GM18526 (cell line): Measurements from ENCODE around the gene ABHD5.

Source experiments
- POLR2A ChIP-seq: IDR thresholded peaks from 3 replicates; pipeline ENCODE4 v1.6.1; 2011; ENCODE audit not compliant: insufficient read length; ENCODE audit errors: extremely low read depth

ABHD5 gene

DNA sequence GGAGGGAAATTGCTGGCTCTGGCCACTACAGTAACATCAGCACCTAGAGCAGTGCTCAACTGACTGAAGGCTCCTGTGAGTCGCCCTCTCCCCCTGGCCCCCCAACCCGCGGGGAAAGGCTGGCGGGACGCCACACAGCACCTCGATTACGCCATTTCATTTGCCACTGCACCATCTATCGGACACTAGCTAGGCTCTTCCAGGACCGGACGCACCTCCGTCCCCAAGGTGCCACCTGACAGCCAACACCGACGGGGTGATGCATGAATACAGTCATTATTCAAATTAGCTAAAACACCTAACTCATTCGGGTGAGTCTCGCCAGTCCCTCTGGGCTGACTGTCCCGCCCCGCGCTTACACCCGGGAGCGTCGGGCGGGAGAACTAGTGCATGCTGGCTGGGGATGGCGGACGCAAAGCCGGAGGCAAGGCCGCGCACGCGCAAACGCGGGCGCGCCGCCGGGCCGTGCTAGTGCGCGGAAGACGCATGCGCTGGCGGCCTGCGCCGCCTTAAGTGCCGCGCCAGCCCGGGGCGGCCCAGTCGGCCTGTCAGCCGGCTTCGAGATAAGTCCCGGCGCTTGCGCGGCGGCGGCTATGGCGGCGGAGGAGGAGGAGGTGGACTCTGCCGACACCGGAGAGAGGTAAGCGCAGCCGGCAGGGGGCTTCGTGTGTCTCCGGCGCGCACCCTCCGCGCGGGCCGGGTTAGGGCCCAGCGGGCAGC is at the start of gene ABHD5:
ABHD5 (plus strand) TSS at position 539 of the 720 bp plus-strand sequence; CDS start at position 594, 55 bp downstream.
- TF ChIP-seq POLR2A = peak; percentile 99

DNA sequence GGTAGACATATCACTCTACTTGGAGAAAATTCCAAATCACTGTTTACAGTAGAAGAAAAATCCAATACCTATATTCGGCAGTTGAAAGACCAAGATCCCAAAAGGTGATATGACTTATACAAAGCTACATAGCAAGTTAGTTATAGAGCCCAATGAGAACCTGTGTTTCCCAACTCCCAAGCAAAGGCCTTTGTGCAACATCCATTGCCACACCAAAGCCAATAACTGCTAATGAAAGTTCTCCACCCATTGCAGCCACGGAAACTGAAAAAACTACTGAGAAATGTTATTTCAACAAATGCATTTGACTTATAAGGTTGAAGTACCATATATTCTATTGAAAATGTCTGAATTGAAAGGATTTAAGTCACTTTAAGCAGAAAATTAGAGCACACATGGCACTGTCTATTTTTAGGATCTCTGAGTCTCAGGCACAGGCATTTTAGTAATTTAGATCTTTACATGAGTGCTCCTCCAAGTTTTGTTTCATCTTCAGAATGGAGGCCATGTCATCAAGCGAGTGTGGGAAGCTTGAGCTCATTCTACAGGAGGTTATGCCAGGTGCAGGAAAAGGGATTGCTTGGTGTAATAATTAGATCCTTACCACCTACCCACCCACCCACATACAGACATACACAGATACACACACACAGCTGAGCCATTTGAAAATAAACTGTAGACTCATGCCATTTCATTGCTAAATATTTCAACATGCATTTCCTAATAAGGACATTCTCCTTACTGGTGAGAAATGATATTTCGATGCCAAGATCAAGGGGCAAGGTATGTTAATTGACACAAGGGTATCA is 49.2 kb upstream of the ABHD5 start:
- TF ChIP-seq POLR2A = no peak

- TF ChIP-seq POLR2A = no peak
These were observed 46.3 kb upstream of the ABHD5 start for GRCh38 chr3:43644443-43644842.

DNA sequence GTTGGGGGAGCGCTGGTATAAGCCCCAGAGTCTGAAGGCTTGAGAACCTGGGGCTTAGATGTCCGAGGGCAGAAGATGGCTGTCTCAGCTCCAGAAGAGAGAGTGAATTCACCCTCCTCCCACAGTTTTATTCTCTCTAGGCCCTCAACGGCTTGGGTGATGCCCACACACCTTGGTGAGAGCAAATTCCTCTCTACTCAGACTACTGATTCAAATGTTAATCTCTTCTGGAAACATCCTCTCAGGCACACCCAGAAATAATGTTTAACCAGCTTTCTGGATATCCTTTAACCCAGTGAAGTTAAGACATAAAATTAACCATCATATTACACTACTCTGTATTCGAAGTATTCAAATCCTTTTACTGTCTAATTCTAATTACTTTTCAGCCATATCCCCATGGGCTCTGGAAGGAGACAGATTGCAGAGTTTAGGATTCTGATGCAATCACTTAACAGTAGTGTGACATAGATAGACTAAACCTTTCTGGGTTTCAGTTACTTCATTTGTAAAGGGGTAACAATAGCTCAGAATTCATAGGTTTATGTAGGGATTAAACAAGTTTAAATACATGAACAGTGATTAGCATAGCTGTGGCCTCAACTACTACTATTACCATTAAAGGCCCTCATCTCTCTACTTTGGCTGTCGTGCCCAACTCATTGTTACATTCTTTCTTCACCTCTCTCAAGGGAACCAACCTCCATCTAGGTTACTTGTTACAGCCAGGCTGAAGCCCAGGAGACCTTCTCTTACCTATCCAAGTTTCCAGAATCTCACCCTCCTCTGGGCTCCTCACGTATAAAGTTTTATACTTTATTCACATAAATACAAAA is 43.2 kb upstream of the ABHD5 start:
- TF ChIP-seq POLR2A = no peak

DNA sequence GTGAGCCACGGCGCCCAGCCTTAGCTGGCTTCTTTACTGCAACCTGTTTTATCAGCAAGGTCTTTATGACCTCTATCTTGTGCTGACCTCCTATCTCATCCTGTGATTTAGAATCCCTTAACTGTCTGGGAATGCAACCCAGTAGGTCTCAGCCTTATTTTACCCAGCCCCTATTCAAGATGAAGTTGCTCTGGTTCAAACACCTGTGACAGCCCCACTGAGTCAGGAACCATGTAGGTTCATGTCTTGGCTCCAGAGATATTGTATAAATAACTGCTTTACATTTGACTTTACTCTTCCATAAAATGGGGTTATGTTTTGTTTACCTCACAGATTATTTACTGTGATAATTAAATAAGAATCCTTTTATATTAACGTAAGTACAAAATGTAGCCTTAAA is 41.8 kb upstream of the ABHD5 start:
- no peak for TF ChIP-seq POLR2A

GRCh38 chr3:43649365-43649968 is 41.3 kb upstream of the ABHD5 start:
- no peak for TF ChIP-seq POLR2A

DNA sequence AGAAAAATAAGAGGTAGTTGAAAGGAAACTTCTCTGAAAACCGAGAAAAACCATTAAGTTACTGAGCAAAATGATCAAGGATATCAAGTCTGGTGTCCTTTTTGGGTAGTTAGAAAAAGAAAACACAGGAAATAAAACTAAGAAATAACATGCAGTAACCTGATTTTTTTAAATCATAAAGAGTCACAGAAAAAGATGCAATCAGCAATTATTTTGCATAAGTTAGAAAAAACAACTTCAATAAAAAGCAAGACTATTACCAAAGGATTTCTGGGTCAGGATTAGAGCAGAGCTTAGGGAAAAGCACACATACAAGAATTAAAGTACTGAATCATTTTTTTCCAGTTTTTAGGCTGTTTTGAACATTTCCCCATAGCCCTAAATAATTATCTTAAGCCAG is 40.4 kb upstream of the ABHD5 start:
- no peak for TF ChIP-seq POLR2A

DNA sequence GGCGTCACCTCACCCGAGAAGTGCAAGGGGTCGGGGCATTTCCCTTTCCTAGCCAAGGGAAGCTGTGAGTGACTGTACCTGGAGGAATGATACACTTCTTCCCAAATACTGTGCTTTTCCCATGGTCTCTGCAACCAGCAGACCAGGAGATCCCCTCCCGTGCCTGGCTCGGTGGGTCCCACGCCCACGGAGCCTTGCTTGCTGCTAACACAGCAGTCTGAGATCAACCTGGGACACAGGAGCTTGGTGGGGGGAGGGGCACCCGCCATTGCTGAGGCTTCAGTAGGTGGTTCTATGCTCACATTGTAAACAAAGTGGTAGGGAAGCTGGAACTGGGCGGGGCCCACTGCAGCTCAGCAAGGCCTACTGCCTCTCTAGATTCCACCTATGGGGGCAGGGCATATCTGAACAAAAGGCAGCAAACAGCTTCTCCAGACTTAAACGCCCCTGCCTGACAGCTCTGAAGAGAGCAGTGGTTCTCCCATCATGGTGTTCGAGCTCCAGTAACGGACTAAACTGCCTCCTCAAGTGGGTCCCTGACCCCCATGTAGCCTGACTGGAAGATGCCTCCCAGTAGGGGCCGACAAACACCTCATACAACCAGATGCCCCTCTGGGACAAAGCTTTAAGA is 31.4 kb upstream of the ABHD5 start:
- no peak for TF ChIP-seq POLR2A

DNA sequence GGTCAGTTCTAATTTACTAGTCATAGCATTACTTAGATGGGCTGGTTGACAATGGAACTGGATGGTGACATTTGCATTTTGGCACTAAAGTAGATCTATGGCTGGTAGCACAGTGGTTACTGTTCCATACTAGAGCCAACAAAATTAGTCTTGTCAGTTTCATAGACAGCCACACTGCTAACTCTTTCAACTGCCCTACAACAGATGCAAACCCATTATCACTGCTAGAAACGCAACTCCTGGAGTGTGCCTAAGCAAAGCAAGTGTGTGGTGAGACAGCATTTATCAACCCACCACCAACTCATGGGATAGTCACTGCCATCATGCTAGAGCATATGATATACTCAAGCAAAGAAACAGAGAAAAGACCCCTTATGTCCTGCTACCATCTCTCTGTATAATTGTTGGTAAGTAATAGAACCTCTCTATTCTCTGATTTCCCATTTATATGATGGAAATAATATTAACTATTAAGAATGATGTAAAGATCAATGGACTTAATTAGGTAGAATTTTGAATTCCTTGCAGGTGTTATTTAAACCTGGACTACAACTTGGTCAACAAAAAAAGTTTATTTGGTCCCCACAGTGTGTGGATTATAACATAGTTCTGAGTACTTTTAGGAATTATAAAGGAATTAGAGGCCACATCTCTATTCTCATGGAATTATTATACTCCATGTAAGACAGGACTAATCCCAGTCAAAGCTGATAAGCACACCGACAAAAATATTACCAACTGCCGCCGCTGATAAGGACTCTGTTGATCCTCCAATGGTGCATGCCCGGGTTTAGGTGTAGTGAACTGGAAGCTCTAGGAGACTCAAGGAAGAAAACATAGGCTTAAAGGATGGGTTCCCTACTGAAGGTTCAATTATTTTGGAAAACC is 19.9 kb upstream of the ABHD5 start:
- TF ChIP-seq POLR2A = no peak

GRCh38 chr3:43674345-43675085 is 16.2 kb upstream of the ABHD5 start:
- no peak for TF ChIP-seq POLR2A

GRCh38 chr3:43675593-43675992 is 15.1 kb upstream of the ABHD5 start:
- no peak for TF ChIP-seq POLR2A

DNA sequence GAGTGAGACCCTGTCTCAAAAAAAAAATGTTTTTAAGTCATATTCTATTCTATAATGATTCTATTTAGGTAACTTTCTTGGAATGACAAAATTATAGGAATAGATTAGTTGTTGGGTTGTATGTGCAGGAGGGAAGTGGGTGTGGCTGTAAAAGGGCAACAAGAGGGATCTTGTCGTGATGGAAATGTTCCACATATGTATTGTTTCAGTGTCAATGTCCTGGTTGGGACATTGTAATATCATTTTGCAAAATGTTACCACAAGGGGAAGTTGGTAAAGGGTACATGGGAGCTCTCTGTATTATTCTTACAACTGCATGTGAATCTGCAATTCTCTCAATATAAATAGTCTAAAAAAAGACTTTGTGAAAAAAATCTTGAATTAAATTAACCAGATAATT is 14.3 kb upstream of the ABHD5 start:
- no peak for TF ChIP-seq POLR2A

DNA sequence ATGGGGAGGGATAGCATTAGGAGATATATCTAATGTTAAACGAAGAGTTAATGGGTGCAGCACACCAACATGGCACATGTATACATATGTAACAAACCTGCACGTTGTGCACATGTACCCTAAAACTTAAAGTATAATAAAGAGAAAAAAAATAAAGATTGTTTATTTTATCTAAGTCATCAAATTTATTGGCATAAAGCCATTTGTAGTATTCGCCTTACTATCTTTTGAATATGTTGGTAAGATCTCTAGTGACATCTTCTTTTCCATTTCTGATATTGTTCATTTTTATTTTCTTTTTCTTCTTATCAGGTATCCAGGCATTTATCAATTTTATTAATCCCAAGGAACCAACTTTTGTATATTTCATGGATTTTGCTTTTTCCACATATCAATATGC is 5.8 kb upstream of the ABHD5 start:
- no peak for TF ChIP-seq POLR2A

DNA sequence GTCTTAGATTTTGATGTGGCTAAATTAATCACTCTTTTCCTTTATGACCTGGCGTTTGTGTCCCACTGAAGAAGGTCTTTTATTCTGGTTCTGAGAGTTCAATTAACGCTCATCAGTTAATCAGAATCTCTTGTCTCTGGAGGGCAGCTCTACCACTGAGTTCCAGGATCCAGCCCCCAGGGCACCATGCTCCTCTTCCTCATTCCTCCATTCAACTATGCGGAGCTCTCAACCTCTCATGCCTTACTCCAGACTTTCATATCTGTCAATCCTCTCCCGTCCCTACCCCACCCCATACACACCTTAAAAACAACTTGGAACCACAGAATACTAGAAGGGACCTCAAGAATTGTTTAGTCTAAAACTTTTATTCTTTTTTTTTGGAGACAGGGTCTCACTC is 4.8 kb upstream of the ABHD5 start:
- TF ChIP-seq POLR2A = no peak

DNA sequence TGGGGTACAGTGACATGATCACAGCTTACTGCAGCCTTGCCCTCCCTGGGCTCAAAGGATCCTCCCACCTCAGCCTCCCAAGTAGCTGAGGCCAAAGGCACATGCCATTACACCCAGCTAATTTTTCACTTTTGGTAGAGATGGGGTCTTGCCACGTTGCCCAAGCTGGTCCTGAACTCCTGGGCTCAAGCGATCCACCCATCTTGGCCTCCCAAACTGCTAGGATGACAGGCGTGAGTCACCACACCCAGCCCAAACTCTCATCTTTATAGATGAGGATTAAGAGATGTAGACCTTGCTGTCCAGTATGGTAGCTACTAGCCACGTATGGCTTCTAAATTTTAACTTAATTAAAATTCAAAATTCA is 4.4 kb upstream of the ABHD5 start:
- no peak for TF ChIP-seq POLR2A
